Ureter (tissue), 1 donor: Measurements from ENCODE around the gene PAN2. TPM values are rescaled to one million over a fixed set of nuclear protein-coding genes. Genes with fewer than 3 reads are reported as not detected.
"Not testable (repeated sequence)": the region's sequence is repeated elsewhere in the genome, so short reads cannot be mapped to it uniquely, and the experiment has no call there.

Experiments
- DNase-seq: peaks from one replicate; pipeline ENCODE4 v3.0.0-alpha.2; 2020; ENCODE audit warnings: low spot score
- total RNA-seq: library from RNA; stranded (reverse); gene quantifications from one replicate; pipeline ENCODE4 v1.2.4, GENCODE V29; 2023
- donor health status: DM: yes; HTN: yes; CAD: no.

Gene PAN2
- total RNA-seq, 1 donor from 2014 or later = 103 TPM

- not testable (repeated sequence) for DNase-seq
Observed at GRCh38 chr12:56347255-56347654, 13.5 kb upstream of the PAN2 start.

DNA sequence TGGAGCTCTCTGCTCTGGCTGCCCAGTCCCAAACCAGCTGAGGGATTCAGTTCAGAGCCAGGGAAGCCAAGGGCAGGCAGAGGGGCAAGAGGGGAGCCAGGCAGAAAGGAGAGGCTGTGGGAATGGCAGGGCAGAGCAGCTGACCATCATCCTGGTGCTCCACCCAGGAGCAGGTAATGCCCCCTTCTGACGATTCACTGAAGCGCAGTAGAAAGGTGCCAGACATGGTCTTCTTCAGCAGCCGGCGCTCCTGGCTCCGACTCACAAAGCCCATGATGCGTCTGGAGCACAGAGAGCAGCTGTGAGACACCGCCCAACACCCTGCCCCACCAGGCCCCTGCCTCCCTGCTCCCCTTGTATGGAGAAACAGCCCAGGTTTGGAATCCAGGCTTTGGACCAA lies 12.9 kb upstream of the PAN2 start:
- no peak for DNase-seq

DNA sequence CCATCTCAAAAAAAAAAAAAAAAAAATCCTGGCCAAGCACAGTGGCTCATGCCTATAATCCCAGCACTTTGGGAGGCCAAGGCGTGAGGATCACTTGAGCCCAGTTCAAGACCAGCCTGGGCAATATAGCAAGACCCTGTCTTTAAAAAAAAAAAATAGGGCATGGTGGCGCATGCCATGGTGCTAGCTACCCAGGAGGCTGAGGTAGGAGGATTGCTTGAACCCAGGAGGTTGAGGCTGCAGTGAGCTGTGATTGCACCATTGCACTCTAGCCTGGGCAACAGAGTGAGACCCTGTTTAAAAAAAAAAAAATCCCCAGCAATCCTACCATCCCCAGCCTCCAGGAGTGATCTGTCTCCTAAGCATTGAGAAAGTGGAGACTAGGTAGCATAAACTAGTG lies 8.5 kb upstream of the PAN2 start:
- DNase-seq = not testable (repeated sequence)

DNA sequence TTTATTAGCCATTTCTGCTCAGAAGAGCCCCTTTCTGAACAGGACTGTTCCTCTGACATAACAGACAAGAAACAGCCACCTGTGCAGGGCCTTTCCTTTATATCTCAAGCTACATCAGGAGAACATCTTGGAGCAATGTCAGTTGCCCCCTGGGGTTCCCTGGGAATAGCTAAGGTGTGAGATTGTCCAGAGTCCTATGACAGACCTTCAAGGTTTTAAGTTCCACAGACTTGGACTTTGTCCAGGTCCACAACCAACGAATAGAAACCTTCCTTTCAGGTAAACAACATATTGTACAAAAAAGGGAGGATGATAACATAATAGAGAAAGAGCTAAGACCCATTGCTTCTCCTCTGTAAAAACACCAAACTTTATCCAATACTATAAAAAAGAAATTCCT lies 7.8 kb upstream of the PAN2 start:
- no peak for DNase-seq

DNA sequence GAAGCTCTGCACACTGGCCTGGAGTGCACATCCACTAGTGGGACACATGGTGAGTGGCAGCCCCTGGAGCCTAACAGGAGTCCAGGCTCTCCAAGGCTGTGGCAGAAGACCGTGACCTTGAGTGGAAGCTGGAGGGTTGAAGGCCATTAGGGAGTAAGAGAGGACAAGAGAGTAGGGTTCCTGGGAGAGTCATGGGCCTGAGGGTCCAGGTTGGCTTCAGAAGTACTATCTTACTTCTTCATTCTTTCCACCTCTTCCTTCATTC lies 5.3 kb upstream of the PAN2 start:
- no peak for DNase-seq

GRCh38 chr12:56338308-56339157 lies 4.7 kb upstream of the PAN2 start, which contains the start of gene IL23A:
Gene IL23A, plus strand, starts transcription at chr12:56338884. Its CDS starts 161 bp downstream, at chr12:56339045.
- DNase-seq = no peak

GRCh38 chr12:56337753-56338251 lies 4.0 kb upstream of the PAN2 start:
- DNase-seq = no peak

- no peak for DNase-seq
Observed at GRCh38 chr12:56336361-56337167, 2.8 kb upstream of the PAN2 start.

GRCh38 chr12:56335527-56335926 lies 1.7 kb upstream of the PAN2 start:
- DNase-seq = not testable (repeated sequence)

- DNase-seq = no peak
Observed at GRCh38 chr12:56334490-56334793, 642 bp upstream of the PAN2 start.

- DNase-seq = no peak
Observed at GRCh38 chr12:56333197-56333678, 562 bp downstream of the PAN2 start.

- DNase-seq = no peak
Observed at GRCh38 chr12:56332512-56333196, 1.1 kb downstream of the PAN2 start.

- DNase-seq = no peak
Observed at GRCh38 chr12:56330936-56331490, 2.8 kb downstream of the PAN2 start.

DNA sequence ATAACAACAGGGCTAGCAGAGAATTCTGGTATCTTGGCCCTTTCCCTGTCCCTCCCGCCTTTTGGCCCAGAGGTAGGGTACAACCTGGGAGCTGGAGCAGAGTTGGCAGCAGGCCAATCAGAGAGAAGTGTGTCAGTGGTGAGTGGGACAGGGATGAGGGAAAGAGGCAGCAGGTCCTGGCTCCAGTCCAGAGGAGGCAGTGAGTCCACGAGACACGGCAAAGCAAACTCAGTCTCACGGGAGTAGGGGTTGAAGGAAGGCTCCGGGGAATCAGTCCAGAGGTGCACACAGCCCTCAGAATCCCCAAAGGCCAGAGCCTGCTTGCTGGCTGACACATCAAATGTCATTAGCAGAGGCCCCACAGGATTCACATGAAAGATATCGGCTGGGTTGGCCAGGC lies 7.3 kb downstream of the PAN2 start:
- DNase-seq = no peak

GRCh38 chr12:56326126-56326525 lies 7.7 kb downstream of the PAN2 start:
- DNase-seq = no peak

DNA sequence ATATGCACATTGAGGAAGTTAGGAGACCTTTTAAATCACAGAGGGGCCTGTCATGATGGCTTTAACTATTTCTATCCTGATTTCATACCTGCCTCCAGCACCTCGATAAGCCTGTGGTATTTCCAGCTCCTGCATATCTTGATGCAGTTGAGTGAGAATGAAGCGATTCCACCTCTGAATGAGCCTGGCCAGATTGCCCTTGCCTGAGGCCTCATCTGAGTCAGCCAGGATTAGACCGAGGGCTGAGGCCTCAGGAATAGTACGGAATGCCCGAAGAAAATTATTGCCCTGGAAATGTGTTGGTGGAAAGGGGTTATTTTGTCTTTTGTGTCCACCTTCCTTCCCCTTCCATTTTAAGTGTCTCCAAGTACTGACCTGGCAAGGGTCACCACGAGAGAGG lies 9.6 kb downstream of the PAN2 start:
- no peak for DNase-seq

DNA sequence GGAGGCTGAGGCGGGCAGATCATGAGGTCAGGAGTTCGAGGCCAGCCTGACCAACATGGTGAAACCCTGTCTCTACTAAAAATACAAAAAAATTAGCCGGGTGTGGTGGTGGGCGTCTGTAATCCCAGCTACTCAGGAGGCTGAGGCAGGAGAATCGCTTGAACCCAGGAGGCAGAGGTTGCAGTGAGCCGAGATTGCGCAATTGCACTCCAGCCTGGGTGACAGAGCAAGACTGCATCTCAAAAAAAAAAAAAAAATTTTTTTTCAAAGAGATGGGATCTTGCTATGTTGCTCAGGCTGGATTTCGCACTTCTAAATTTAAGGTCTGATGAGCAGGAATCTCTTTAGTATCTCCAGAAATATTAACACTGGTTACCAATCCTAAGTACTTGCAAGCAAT lies 12.2 kb downstream of the PAN2 start:
- DNase-seq = not testable (repeated sequence)

GRCh38 chr12:56321027-56321426 lies 12.8 kb downstream of the PAN2 start:
- no peak for DNase-seq

- no peak for DNase-seq
Observed at GRCh38 chr12:56317675-56318074, 16.1 kb downstream of the PAN2 start.

DNA sequence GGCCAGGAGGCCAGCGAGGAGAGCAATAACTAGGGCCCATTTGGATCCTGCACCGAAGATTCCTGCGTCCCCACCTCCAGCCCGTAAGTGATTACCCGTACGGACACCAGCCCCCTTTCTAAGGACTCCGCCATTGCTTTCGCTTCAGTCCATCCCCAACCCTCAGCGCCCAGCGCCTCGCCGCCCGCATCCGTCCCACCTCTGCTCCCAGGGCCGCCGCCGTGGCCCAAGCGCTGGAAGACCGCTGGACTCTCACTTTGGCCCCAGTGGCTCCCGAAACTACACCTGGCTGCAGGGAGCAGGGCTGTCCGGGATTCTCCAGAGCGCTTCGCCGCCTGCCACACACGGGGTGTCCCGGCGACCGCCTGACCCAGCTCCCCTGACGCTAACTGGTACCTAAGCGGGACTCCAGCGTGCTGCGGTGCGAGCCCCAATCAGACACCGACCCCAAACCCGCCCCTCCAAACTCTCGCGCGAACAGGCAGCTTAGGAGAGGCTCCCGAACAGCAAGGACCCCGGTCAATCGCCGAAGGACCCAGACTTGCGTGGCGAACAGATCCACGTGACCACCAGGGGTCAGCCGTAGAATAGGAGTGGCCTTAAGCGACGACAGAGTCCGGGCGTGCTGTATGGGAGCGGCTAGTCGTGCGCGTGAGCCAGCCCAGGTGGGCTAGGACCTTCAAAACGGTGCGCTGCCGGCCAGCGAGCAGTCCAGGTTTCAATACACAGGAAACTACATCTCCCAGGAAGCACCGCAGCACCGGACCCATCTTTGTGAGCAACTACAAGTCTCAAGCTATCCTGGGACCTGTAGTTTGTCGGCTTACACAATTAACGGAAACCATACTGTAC lies 18.0 kb downstream of the PAN2 start, which contains the start of gene CNPY2:
CNPY2 (minus strand) TSS at position 367 of the 852 bp plus-strand sequence. CDS start 771 bp downstream, outside the sequence.
- DNase-seq = peak; percentile 95

- DNase-seq = no peak
Observed at GRCh38 chr12:56315249-56315621, 18.6 kb downstream of the PAN2 start.
